Vagina (tissue), 2 donors: ENCODE data around the gene ZNF567.

Experiments
- POLR2A ChIP-seq, 2 donors: fragments of 450-650 bp; IDR thresholded peaks; one replicate each; pipeline ENCODE4 v1.6.1; 2017; ENCODE audit warnings: antibody characterized with exemption in 2 of 2, mild to moderate bottlenecking in 2 of 2, moderate library complexity in 2 of 2
- POLR2AphosphoS5 ChIP-seq, 2 donors: sonication (generic); formaldehyde crosslinking; IDR thresholded peaks; one replicate each; pipeline ENCODE4 v1.9.0; 2017; ENCODE audit warnings: antibody characterized with exemption in 2 of 2, mild to moderate bottlenecking in 2 of 2, low read depth in 1 of 2; ENCODE audit not compliant: insufficient read depth in 1 of 2

GRCh38 chr19:36668646-36669045, 18.8 kb upstream of the ZNF567 start:
- no peak for TF ChIP-seq POLR2A (IDR thresholded peaks at IDR 0.05)
- TF ChIP-seq POLR2AphosphoS5 (IDR thresholded peaks at IDR 0.05; ENCODE audit: insufficient read depth in 1 of 2, low read depth in 1 of 2), result no peak
